Activated B cell treated with CpG ODN at 0.5 μM for 24 hours (primary cell): ENCODE measurements around the gene LRRC75B. TPM values are rescaled to one million over a fixed set of nuclear protein-coding genes. Genes with fewer than 3 reads are reported as not detected.

Source experiments
- ATAC-seq: fragments of 200-7000 bp; cut with Tn5 transposase; one replicate; pipeline ENCODE4 v1.10.0; 2021; ENCODE audit warnings: low read depth, mild to moderate bottlenecking, moderate library complexity
- CTCF ChIA-PET: fragments of 350-600 bp; sonication (Branson Sonifier 250); formaldehyde crosslinking; loops from one replicate; lab custom pipeline; 2021; ENCODE audit warnings: antibody characterized with exemption; lab: Charles Lee
- POLR2A ChIA-PET: fragments of 350-600 bp; sonication (Branson Sonifier 250); formaldehyde crosslinking; loops from one replicate; lab custom pipeline; 2021; ENCODE audit warnings: antibody characterized with exemption; lab: Charles Lee
- DNase-seq: peaks from one replicate; pipeline ENCODE4 v3.0.0; 2022
- H3K27ac Mint-ChIP-seq: one replicate; pipeline ENCODE4 v1.8.0; 2020; ENCODE audit warnings: mixed read lengths
- H3K27me3 Mint-ChIP-seq: one replicate; pipeline ENCODE4 v1.8.0; 2021; ENCODE audit warnings: mixed read lengths
- H3K36me3 Mint-ChIP-seq: one replicate; pipeline ENCODE4 v1.8.0; 2021; ENCODE audit warnings: low read depth, mixed read lengths
- H3K4me1 Mint-ChIP-seq: one replicate; pipeline ENCODE4 v1.8.0; 2021; ENCODE audit warnings: mixed read lengths
- H3K4me3 Mint-ChIP-seq: one replicate; pipeline ENCODE4 v1.8.0; 2020; ENCODE audit warnings: mild to moderate bottlenecking, mixed read lengths
- H3K9me3 Mint-ChIP-seq: one replicate; pipeline ENCODE4 v1.8.0; 2020; ENCODE audit warnings: mixed read lengths
- CTCF ChIP-seq: fragments of 200-600 bp; IDR thresholded peaks from one replicate; pipeline ENCODE4 v1.8.0; 2022; ENCODE audit warnings: antibody characterized with exemption, mild to moderate bottlenecking
- intact Hi-C: fragments of 100-400 bp; cut with micrococcal nuclease; formaldehyde crosslinking; loops from one replicate; pipeline ENCODE4 v1.15.1; 2024
- total RNA-seq: library from RNA; stranded (reverse); gene quantifications from 2 replicates; pipeline ENCODE4 v1.2.3, GENCODE V29; 2022

Gene LRRC75B
- total RNA-seq, 1 donor from 2014 or later = 0.82 TPM

GRCh38 chr22:24578355-24579257 is 14.3 kb downstream of the LRRC75B start:
- Mint-ChIP-seq H3K36me3 (peaks cover 31% of the 10 kb centered on the region), H3K27ac (no peak overlapping the region), H3K27me3 (no peaks in the 10 kb centered on the region), H3K4me1 (no peaks in the 10 kb centered on the region), H3K4me3 (no peak overlapping the region), H3K9me3 (no peaks in the 10 kb centered on the region)
- ChIA-PET CTCF (no interaction called here), POLR2A (no interaction called here)
- no peak for TF ChIP-seq CTCF
- ATAC-seq = no peak
- intact Hi-C loops = no loop called here
- DNase-seq = no peak

- Mint-ChIP-seq H3K27me3 (no peaks in the 10 kb centered on the region), H3K36me3 (peaks cover 49% of the 10 kb centered on the region), H3K4me3 (no peak overlapping the region), H3K9me3 (no peaks in the 10 kb centered on the region), H3K4me1 (no peaks in the 10 kb centered on the region), H3K27ac (no peak overlapping the region)
- ChIA-PET CTCF (no interaction called here), POLR2A (no interaction called here)
- DNase-seq (no peak), ATAC-seq (no peak)
- no peak for TF ChIP-seq CTCF
- intact Hi-C loops = no loop called here
Observed at GRCh38 chr22:24576778-24577177, 16.1 kb downstream of the LRRC75B start.

- peaks cover 83% of the 10 kb centered on the region for H3K36me3 Mint-ChIP-seq
- ATAC-seq (no peak), DNase-seq (no peak)
- intact Hi-C loops = no loop called here
- CTCF ChIA-PET = no interaction called here
- H3K4me3 Mint-ChIP-seq = no peak overlapping the region
- POLR2A ChIA-PET = no interaction called here
- TF ChIP-seq CTCF = no peak
- H3K27ac Mint-ChIP-seq = no peak overlapping the region
- no peaks in the 10 kb centered on the region for H3K9me3 Mint-ChIP-seq
- no peaks in the 10 kb centered on the region for H3K4me1 Mint-ChIP-seq
- no peaks in the 10 kb centered on the region for H3K27me3 Mint-ChIP-seq
Observed at GRCh38 chr22:24571266-24571665, 21.6 kb downstream of the LRRC75B start.

- H3K36me3 Mint-ChIP-seq = peaks cover 81% of the 10 kb centered on the region
- TF ChIP-seq CTCF = no peak
- DNase-seq = no peak
- POLR2A ChIA-PET = no interaction called here
- H3K4me1 Mint-ChIP-seq = peaks cover 19% of the 10 kb centered on the region
- no peaks in the 10 kb centered on the region for H3K9me3 Mint-ChIP-seq
- intact Hi-C loops = no loop called here
- no peak for ATAC-seq
- H3K27me3 Mint-ChIP-seq = no peaks in the 10 kb centered on the region
- no peak overlapping the region for H3K27ac Mint-ChIP-seq
- no peak overlapping the region for H3K4me3 Mint-ChIP-seq
- CTCF ChIA-PET = no interaction called here
Observed at GRCh38 chr22:24567668-24568067, 25.2 kb downstream of the LRRC75B start.

GRCh38 chr22:24566899-24567511 is 25.9 kb downstream of the LRRC75B start:
- intact Hi-C loops = no loop called here
- Mint-ChIP-seq H3K27ac (no peak overlapping the region), H3K4me3 (no peak overlapping the region), H3K4me1 (peaks cover 21% of the 10 kb centered on the region), H3K9me3 (no peaks in the 10 kb centered on the region), H3K27me3 (no peaks in the 10 kb centered on the region), H3K36me3 (peaks cover 78% of the 10 kb centered on the region)
- ChIA-PET CTCF (no interaction called here), POLR2A (no interaction called here)
- ATAC-seq (no peak), DNase-seq (no peak)
- TF ChIP-seq CTCF = no peak
